ENCODE data around the gene ATOX1.
"Not testable (repeated sequence)": the region's sequence is repeated elsewhere in the genome, so short reads cannot be mapped to it uniquely, and the experiment has no call there.

The ATOX1 gene

DNA sequence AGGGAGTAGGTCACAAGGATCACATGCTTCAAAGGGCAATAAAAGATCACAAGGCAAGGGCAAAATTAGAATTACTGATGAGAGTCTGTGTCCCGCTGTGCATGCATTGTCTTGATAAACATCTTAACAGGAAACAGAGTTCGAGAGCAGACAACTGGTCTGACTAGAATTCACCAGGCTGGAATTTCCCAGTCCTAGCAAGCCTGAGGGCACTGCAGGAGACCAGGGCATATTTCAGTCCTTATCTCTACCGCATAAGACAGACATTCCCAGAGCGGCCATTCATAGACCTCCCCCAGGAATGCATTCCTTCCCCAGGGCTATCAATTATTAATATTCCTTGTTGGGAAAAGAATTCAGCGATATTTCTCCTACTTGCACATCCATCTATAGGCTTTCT is 28.8 kb downstream of the ATOX1 start:
- not testable (repeated sequence) for DNase-seq

DNA sequence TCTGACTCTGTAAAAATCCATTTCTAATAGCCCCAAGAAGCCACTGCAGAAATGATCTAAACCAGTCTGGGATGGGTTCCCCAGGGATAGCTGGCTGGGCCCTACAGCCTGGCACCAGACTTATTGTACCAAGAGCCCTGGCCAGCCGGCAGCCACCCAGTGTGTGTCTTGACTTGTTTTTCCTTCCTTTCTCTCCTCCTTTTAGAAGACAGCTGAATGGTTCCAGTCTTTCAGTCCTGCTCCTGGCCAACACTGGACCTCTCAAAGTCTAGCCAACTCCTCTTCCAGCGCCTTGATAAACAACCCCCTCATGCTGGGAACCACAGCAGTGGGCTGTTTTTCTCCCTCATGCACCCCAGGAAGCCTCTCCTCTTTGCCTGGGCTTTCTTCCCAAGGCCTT is 34.1 kb downstream of the ATOX1 start:
- DNase-seq: no peak

DNA sequence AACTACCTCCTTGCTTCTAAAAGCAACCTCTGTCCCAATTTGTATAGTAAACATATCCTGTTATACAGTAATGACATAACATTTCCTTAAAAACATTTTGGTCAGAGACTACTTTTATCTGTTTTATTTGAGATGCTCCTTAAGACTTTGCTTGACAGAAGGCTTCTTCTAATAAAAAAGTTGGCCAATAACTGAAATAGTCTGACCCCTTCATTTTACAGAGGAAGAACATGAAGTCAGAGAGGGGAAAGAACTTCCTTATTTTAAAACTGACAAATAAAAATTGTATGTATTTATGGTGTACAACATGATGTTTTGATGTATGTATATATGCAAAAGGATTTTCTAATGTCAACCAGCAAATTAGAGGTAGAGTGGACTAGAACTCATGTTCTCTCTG is 35.9 kb downstream of the ATOX1 start:
- no peak for DNase-seq

- no peak for DNase-seq
These were observed 36.5 kb downstream of the ATOX1 start for GRCh38 chr5:151721812-151722391.

DNA sequence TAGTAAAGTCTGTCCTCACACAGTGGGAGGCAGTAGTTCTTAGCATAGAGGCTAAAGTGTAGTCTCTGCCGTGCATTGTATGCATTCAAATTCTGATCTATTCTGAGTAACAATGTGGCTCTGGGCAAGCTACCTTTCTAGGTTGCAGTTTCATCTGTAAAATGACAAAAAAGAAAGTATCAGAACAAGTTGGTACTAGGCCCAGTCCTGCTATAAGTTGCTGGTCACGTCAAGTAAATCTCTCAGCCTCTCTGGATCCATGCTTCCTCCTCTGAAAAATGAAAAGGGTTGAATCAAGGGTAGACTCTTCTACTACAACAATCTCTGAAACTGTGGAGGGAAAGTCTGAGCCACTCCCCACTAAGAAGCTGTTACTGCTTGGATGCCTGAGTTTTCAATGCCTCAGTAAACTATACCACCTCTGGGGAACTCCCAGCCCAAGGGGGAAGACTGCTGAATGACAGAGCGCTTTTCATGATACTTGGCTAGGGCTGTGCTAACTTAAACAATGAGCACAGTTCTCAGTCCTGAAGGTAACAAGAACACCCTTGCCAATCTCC is 37.3 kb downstream of the ATOX1 start:
- DNase-seq: no peak

DNA sequence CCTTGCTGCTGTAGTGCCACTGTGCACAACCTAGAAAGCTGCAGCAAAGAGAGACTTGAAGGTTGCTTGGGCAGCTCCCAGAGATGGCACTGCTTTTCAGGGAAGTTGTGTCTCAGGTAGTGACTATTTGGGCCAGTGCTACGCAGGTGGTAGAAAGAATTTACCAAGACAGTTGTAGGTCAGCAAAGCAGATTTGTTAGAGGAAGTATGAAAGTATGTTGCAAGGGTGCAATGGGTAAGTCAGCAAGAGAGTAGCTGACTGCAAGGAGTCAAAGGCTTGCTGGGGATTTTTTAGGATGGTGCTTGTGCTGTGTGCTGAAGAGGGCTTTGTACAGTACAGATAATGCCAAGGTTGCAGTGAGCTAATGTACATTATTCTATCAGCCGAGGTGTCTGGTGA is 38.2 kb downstream of the ATOX1 start:
- no peak for DNase-seq

- DNase-seq: no peak
These were observed 39.0 kb downstream of the ATOX1 start for GRCh38 chr5:151719228-151720000.

DNA sequence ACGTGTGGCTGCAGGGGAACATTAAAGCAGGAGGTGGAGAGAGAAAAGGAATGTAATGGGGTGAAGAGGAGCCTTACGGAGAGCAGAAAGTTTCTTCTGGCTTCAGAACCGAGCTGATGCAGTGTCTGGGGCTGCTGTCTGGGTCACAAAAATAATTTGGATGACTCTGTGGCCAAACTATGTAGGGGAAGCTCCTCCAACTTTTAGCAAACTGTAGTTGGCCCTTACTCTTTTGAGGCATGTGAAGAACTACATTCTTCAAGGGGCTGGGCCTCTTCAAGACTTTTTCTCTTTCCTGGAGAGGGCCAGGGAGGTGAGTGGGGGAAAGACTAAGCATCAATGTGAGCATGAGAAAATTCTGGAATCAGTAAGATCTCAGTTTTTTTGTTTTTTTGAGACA is 39.8 kb downstream of the ATOX1 start:
- DNase-seq: no peak

GRCh38 chr5:151718153-151718552 is 40.3 kb downstream of the ATOX1 start:
- no peak for DNase-seq

- DNase-seq: no peak
These were observed 41.0 kb downstream of the ATOX1 start for GRCh38 chr5:151717416-151717815.

- no peak for DNase-seq
These were observed 49.2 kb downstream of the ATOX1 start for GRCh38 chr5:151709109-151709735.

GRCh38 chr5:151708126-151708525 is 50.3 kb downstream of the ATOX1 start:
- no peak for DNase-seq

GRCh38 chr5:151707567-151707966 is 50.9 kb downstream of the ATOX1 start:
- DNase-seq: no peak

GRCh38 chr5:151706906-151707305 is 51.5 kb downstream of the ATOX1 start:
- DNase-seq: no peak

DNA sequence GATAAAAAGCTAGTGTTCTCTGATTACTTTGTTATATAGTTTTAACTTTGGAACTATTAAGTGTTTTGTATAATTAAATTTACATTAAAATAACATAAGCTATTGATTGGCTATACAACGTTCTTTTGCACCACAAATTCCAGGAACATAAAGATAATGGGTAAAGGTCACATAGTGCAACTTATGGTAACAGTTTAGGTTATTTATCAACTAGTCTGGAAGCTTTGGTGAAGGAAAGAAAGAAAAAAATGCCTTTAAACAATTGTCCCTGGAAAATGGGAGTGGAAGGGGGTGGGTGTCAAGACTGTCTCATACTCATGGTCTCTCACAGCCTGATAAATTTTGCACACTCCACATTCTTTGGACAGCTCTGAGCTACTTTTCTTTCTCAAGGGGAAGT is 54.7 kb downstream of the ATOX1 start:
- no peak for DNase-seq

GRCh38 chr5:151703227-151703626 is 55.2 kb downstream of the ATOX1 start:
- no peak for DNase-seq

GRCh38 chr5:151700820-151701219 is 57.6 kb downstream of the ATOX1 start:
- no peak for DNase-seq

DNA sequence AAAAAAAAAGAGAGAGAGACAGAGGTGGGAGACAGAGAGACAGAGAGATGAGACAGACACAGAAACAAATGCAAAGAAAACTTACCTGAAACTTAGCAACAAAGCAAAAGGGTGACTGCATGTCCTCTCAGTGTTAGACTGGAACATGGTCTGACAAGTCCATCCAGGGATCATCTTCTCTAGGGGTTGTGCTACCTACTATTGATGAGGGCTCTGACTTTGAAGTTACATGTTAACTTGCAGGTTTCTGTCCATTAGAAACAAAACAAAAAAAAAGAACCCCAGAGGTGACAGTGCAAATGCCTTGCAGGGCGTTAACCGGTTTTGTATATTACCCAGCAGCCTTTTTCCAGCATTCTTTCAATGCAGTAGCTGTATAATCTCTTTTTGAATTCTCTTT is 58.1 kb downstream of the ATOX1 start:
- DNase-seq: no peak

DNA sequence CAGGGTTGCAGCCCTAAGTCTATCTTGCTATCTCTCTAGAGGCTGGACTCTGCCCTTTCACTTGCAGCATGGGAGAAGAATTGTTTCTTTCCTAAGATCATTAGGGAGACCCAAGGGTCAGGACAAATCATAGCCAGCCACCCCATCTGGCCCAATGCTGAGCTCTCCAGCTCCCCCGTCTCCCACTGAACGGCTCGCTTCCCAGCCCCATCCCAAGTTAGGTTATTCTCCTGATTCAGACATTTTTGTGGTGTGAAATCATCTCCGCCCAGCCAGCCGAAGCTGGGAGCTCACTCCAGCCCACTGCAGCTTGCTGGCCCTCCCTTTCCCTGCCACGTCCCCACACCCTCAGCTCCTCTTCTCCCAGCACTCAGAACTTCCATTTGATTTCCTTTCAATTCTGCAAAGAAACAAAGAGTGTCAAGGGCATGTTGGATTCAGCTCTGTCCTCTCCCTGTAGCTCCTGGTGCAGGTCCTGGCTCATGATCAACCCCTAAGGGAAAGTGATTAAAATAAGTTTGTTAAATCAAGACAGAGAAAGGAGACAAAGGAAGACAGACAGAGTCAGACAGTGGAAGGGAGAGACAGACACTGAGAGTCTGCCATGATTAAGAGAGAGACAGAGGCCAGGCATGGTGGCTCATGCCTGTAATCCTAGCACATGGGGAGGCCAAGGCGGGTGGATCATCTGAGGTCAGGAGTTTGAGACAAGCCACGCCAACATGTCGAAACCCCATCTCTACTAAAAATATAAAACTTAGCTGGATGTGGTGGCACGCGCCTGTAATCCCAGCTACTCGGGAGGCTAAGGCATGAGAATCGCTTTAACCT is 59.1 kb downstream of the ATOX1 start:
- DNase-seq: no peak

- DNase-seq: not testable (repeated sequence)
These were observed 60.4 kb downstream of the ATOX1 start for GRCh38 chr5:151698081-151698480.

- DNase-seq: no peak
These were observed 61.0 kb downstream of the ATOX1 start for GRCh38 chr5:151697452-151697851.

GRCh38 chr5:151696470-151697061 is 61.9 kb downstream of the ATOX1 start:
- DNase-seq: no peak

GRCh38 chr5:151695464-151695863 is 63.0 kb downstream of the ATOX1 start:
- no peak for DNase-seq

All from KG1 (cell line).